A549 (cell line): ENCODE data around the gene SLC23A3. TPM values are rescaled to one million over a fixed set of nuclear protein-coding genes. Genes with fewer than 3 reads are reported as not detected.

Source experiments
- ATAC-seq, 2 experiments: fragments of 200-7000 bp in 1 of 2; fragments of >200 bp in 1 of 2; cut with Nextera tagmentation in 1 of 2; cut with Tn5 transposase in 1 of 2; 3 replicates each; pipeline versions ENCODE4 v1.8.0 to v1.9.1; 2018 to 2020; ENCODE audit warnings: mild to moderate bottlenecking in 1 of 2, moderate library complexity in 1 of 2
- CTCF ChIA-PET: fragments of 300-600 bp; sonication (Branson Sonifier 250); formaldehyde crosslinking; extraction: SDS; loops from one replicate; lab custom pipeline; 2021; ENCODE audit warnings: antibody characterized with exemption, inconsistent platforms; lab: Yijun Ruan, JAX
- POLR2A ChIA-PET: fragments of 350-600 bp; formaldehyde crosslinking; extraction: SDS; loops from one replicate; lab custom pipeline; 2021; ENCODE audit warnings: antibody characterized with exemption, inconsistent platforms; lab: Yijun Ruan, JAX
- DNase-seq, 2 experiments: peaks; one replicate each; pipeline versions ENCODE4 v3.0.0 to v3.0.0-alpha.2; 2011 to 2016; ENCODE audit warnings: low read depth in 1 of 2, low spot score in 1 of 2
- FAIRE-seq: peaks from 2 replicates; lab custom pipeline; 2011; peaks lifted over from hg19 to GRCh38; lab: Jason Lieb, UNC
- H3K27ac ChIP-seq, 2 experiments: fragments of >200 bp; sonication (Bioruptor Twin); formaldehyde crosslinking; 3 replicates each; pipeline ENCODE4 v1.5.1; 2016 to 2017
- H3K4me1 ChIP-seq: fragments of >200 bp; sonication (Bioruptor Twin); formaldehyde crosslinking; 3 replicates; pipeline ENCODE4 v1.6.1; 2016
- H3K4me2 ChIP-seq: fragments of >200 bp; sonication (Bioruptor Twin); formaldehyde crosslinking; 3 replicates; pipeline ENCODE4 v1.6.1; 2016
- H3K4me3 ChIP-seq: fragments of >200 bp; sonication (Bioruptor Twin); formaldehyde crosslinking; 3 replicates; pipeline ENCODE4 v1.5.1; 2016
- H3K9me3 ChIP-seq: fragments of >200 bp; sonication (Bioruptor Twin); formaldehyde crosslinking; 3 replicates; pipeline ENCODE4 v1.6.1; 2016
- BHLHE40 ChIP-seq: IDR thresholded peaks from 2 replicates; pipeline ENCODE4 v1.6.1; 2012; ENCODE audit warnings: low read depth, low read length, inconsistent platforms
- CBX2 ChIP-seq: fragments of 200-600 bp; sonication (generic); IDR thresholded peaks from 2 replicates; pipeline ENCODE4 v1.6.1; 2016; ENCODE audit warnings: low read depth, mild to moderate bottlenecking, borderline replicate concordance
- CHD2 ChIP-seq: fragments of 150-350 bp; IDR thresholded peaks from 2 replicates; pipeline ENCODE4 v1.6.1; 2014; ENCODE audit warnings: low read length; ENCODE audit not compliant: partially characterized antibody
- EHF ChIP-seq: fragments of 250-450 bp; sonication (Bioruptor Pico); IDR thresholded peaks from 2 replicates; pipeline ENCODE4 v1.5.0; 2020; ENCODE audit warnings: mild to moderate bottlenecking
- EHMT2 ChIP-seq: fragments of 200-600 bp; sonication (generic); IDR thresholded peaks from 2 replicates; pipeline ENCODE4 v1.6.1; 2016; ENCODE audit warnings: antibody characterized with exemption, low read depth, mild to moderate bottlenecking, moderate library complexity
- FOSB ChIP-seq: fragments of 250-450 bp; sonication (Bioruptor Pico); IDR thresholded peaks from 2 replicates; pipeline ENCODE4 v1.5.0; 2020; ENCODE audit warnings: mild to moderate bottlenecking, moderate library complexity
- FOXS1 ChIP-seq: fragments of 250-450 bp; sonication (Bioruptor Pico); IDR thresholded peaks from 2 replicates; pipeline ENCODE4 v1.5.0; 2020; ENCODE audit warnings: mild to moderate bottlenecking, moderate library complexity
- HOXB13 ChIP-seq: fragments of 250-450 bp; sonication (Bioruptor Pico); IDR thresholded peaks from 2 replicates; pipeline ENCODE4 v1.5.0; 2020; ENCODE audit warnings: low read depth, mild to moderate bottlenecking, moderate library complexity
- JUN ChIP-seq, 2 experiments: fragments of >200 bp; sonication (Bioruptor Twin); formaldehyde crosslinking; IDR thresholded peaks; 2 replicates in 1 of 2; 3 replicates in 1 of 2; pipeline ENCODE4 v1.6.1; 2016 to 2017
- JUNB ChIP-seq: fragments of >200 bp; sonication (Bioruptor Twin); formaldehyde crosslinking; IDR thresholded peaks from 2 replicates; pipeline ENCODE4 v1.6.1; 2016
- NFE2L2 ChIP-seq: fragments of 150-350 bp; conservative IDR thresholded peaks from 2 replicates; pipeline ENCODE4 v1.6.1; 2014; ENCODE audit warnings: low read length
- NPAS2 ChIP-seq: fragments of 250-450 bp; sonication (Bioruptor Pico); IDR thresholded peaks from 2 replicates; pipeline ENCODE4 v1.8.0; 2022; ENCODE audit warnings: mild to moderate bottlenecking, moderate library complexity, borderline replicate concordance
- PHF8 ChIP-seq: fragments of 200-600 bp; sonication (generic); IDR thresholded peaks from 2 replicates; pipeline ENCODE4 v1.6.1; 2016; ENCODE audit warnings: low read depth, mild to moderate bottlenecking, antibody characterized with exemption, moderate library complexity, borderline replicate concordance
- POLR2A ChIP-seq: IDR thresholded peaks from 2 replicates; pipeline ENCODE4 v1.6.1; 2012; ENCODE audit warnings: mild to moderate bottlenecking, low read length
- POLR2AphosphoS2 ChIP-seq: conservative IDR thresholded peaks from 2 replicates; pipeline ENCODE4 v1.6.1; 2012; ENCODE audit warnings: low read length, improper control_type of control experiment, inconsistent platforms
- RARB ChIP-seq: fragments of 250-450 bp; sonication (Bioruptor Pico); IDR thresholded peaks from 2 replicates; pipeline ENCODE4 v1.8.0; 2021; ENCODE audit warnings: mild to moderate bottlenecking, moderate library complexity
- RFX5 ChIP-seq: fragments of 450-650 bp; IDR thresholded peaks from 2 replicates; pipeline ENCODE4 v1.7.1; 2014; ENCODE audit warnings: antibody characterized with exemption, mild to moderate bottlenecking, moderate library complexity
- SMC3 ChIP-seq: fragments of >200 bp; sonication (Bioruptor Twin); formaldehyde crosslinking; IDR thresholded peaks from 3 replicates; pipeline ENCODE4 v1.6.1; 2018; ENCODE audit warnings: inconsistent platforms
- SREBF2 ChIP-seq: fragments of 450-650 bp; IDR thresholded peaks from 2 replicates; pipeline ENCODE4 v1.6.1; 2014; ENCODE audit warnings: mild to moderate bottlenecking, moderate library complexity
- TFCP2L1 ChIP-seq: fragments of 250-450 bp; sonication (Bioruptor Pico); IDR thresholded peaks from 2 replicates; pipeline ENCODE4 v1.5.0; 2021; ENCODE audit warnings: mild to moderate bottlenecking
- TP53 ChIP-seq: fragments of 250-450 bp; sonication (Bioruptor Pico); IDR thresholded peaks from 2 replicates; pipeline ENCODE4 v1.5.0; 2021; ENCODE audit warnings: mild to moderate bottlenecking, moderate library complexity
- ZFP36 ChIP-seq: fragments of 450-650 bp; IDR thresholded peaks from 2 replicates; pipeline ENCODE4 v1.6.1; 2014; ENCODE audit warnings: borderline replicate concordance; ENCODE audit not compliant: partially characterized antibody
- ZNF302 ChIP-seq: fragments of 250-450 bp; sonication (Bioruptor Pico); IDR thresholded peaks from 2 replicates; pipeline ENCODE4 v1.9.0; 2021; ENCODE audit warnings: inconsistent platforms, mild to moderate bottlenecking, moderate library complexity
- WGBS: methylation state at CpG from one replicate; pipeline ENCODE4 v1.1.6; 2017; ENCODE audit errors: missing lambda C conversion rate; 5-methylcytosine and 5-hydroxymethylcytosine counted together
- polyA plus RNA-seq, 4 experiments: library from polyadenylated mRNA; depleted of rRNA in 3 of 4; stranded (reverse); fragments of >200 nt; fragmentation: RNase III in 1 of 4; extraction: RNeasy Plus Mini Kit Qiagen cat#74134 plus additional on column Dnase treatment in 1 of 4; gene quantifications; 2 replicates in 3 of 4; 3 replicates in 1 of 4; pipeline ENCODE4 v1.2.3, GENCODE V29; 2011 to 2017
- TF ChIP-seq, protein P1 (sequence below): IDR thresholded peaks from 2 replicates; pipeline ENCODE4 v1.6.1; 2012
- TF ChIP-seq, protein P2 (sequence below): fragments of 200-600 bp; sonication (generic); IDR thresholded peaks from 2 replicates; pipeline ENCODE4 v1.6.1; 2016; ENCODE audit warnings: antibody characterized with exemption, mild to moderate bottlenecking, moderate library complexity
- TF ChIP-seq, protein P3 (sequence below): fragments of >200 bp; sonication (Bioruptor Twin); formaldehyde crosslinking; IDR thresholded peaks from 2 replicates; pipeline ENCODE4 v1.6.1; 2016
- TF ChIP-seq, protein P4 (sequence below): fragments of 250-450 bp; sonication (Bioruptor Pico); IDR thresholded peaks from 2 replicates; pipeline ENCODE4 v1.5.0; 2021; ENCODE audit warnings: mild to moderate bottlenecking, moderate library complexity, borderline replicate concordance
- TF ChIP-seq, protein P5 (sequence below): fragments of >200 bp; sonication (Bioruptor Twin); formaldehyde crosslinking; IDR thresholded peaks from 3 replicates; pipeline ENCODE4 v1.6.1; 2016

Gene SLC23A3
- polyA plus RNA-seq, 2 of the 4 experiments (the other 2 are of a cell fraction), result 0.39 to 0.90 TPM

DNA sequence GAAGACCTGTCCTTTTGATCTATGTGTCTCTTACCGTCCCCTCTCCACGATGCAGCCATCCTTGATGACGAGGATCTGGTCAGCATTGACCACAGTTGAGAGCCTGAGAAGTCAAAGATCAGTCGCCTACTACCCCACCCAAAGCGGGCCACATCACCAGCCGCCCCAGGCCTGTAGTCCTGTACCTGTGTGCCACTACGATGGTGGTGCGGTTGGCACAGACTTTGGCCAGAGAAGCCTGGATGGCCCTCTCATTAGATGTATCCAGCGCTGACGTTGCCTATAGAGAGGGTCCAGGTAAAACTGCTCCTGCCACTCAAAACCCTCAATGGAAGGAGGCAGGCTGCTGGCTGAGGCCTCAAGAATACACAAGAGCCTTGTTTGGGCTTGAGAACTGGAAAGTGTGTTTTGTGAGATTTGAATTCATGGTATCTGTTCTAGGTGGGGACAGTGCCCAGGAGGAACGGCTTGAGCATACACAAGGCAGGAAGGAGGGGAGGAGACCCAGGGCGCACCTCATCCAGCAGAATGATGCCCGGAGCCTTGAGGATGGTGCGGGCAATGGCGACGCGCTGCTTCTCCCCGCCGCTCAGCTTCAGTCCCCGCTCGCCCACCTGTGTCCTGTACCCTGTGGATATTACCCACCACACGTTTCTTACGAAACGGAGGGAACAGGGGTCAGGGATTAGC lies 40.5 kb upstream of the SLC23A3 start:
- TF ChIP-seq EHMT2, result no peak
- TF ChIP-seq ZFP36, result no peak
- no peak for TF ChIP-seq JUN (IDR thresholded peaks at IDR 0.05)
- TF ChIP-seq JUNB, result no peak
- TF ChIP-seq FOXS1 (CRISPR knock-in tag), result no peak
- TF ChIP-seq, protein P1, sequence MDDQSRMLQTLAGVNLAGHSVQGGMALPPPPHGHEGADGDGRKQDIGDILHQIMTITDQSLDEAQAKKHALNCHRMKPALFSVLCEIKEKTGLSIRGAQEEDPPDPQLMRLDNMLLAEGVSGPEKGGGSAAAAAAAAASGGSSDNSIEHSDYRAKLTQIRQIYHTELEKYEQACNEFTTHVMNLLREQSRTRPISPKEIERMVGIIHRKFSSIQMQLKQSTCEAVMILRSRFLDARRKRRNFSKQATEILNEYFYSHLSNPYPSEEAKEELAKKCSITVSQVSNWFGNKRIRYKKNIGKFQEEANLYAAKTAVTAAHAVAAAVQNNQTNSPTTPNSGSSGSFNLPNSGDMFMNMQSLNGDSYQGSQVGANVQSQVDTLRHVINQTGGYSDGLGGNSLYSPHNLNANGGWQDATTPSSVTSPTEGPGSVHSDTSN, result no peak
- no peak for TF ChIP-seq POLR2AphosphoS2
- TF ChIP-seq SREBF2, result no peak
- TF ChIP-seq CHD2, result no peak
- no peak for TF ChIP-seq EHF (CRISPR knock-in tag)
- no peak for TF ChIP-seq NFE2L2
- TF ChIP-seq TP53 (CRISPR knock-in tag), result no peak
- TF ChIP-seq, protein P2, sequence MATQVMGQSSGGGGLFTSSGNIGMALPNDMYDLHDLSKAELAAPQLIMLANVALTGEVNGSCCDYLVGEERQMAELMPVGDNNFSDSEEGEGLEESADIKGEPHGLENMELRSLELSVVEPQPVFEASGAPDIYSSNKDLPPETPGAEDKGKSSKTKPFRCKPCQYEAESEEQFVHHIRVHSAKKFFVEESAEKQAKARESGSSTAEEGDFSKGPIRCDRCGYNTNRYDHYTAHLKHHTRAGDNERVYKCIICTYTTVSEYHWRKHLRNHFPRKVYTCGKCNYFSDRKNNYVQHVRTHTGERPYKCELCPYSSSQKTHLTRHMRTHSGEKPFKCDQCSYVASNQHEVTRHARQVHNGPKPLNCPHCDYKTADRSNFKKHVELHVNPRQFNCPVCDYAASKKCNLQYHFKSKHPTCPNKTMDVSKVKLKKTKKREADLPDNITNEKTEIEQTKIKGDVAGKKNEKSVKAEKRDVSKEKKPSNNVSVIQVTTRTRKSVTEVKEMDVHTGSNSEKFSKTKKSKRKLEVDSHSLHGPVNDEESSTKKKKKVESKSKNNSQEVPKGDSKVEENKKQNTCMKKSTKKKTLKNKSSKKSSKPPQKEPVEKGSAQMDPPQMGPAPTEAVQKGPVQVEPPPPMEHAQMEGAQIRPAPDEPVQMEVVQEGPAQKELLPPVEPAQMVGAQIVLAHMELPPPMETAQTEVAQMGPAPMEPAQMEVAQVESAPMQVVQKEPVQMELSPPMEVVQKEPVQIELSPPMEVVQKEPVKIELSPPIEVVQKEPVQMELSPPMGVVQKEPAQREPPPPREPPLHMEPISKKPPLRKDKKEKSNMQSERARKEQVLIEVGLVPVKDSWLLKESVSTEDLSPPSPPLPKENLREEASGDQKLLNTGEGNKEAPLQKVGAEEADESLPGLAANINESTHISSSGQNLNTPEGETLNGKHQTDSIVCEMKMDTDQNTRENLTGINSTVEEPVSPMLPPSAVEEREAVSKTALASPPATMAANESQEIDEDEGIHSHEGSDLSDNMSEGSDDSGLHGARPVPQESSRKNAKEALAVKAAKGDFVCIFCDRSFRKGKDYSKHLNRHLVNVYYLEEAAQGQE, result no peak
- ATAC-seq (no peak), DNase-seq (no peak), FAIRE-seq (no peak)
- no peaks in the 10 kb centered on the region for H3K9me3 ChIP-seq
- CTCF ChIA-PET, result interaction anchor here (0.9 to 8.6 kb wide), 5 partner anchors 39 to 208 kb away, joined by 3 to 56 read pairs (median 5); no protein-coding TSS in a partner anchor
- no peak overlapping the region for H3K4me3 ChIP-seq
- H3K4me2 ChIP-seq, result no peak overlapping the region
- 94% methylated on average over 24 of the region's 24 CpGs for WGBS
- H3K27ac ChIP-seq, result no peak overlapping the region
- POLR2A ChIA-PET, result no interaction called here
- peaks cover 17% of the 10 kb centered on the region for H3K4me1 ChIP-seq

DNA sequence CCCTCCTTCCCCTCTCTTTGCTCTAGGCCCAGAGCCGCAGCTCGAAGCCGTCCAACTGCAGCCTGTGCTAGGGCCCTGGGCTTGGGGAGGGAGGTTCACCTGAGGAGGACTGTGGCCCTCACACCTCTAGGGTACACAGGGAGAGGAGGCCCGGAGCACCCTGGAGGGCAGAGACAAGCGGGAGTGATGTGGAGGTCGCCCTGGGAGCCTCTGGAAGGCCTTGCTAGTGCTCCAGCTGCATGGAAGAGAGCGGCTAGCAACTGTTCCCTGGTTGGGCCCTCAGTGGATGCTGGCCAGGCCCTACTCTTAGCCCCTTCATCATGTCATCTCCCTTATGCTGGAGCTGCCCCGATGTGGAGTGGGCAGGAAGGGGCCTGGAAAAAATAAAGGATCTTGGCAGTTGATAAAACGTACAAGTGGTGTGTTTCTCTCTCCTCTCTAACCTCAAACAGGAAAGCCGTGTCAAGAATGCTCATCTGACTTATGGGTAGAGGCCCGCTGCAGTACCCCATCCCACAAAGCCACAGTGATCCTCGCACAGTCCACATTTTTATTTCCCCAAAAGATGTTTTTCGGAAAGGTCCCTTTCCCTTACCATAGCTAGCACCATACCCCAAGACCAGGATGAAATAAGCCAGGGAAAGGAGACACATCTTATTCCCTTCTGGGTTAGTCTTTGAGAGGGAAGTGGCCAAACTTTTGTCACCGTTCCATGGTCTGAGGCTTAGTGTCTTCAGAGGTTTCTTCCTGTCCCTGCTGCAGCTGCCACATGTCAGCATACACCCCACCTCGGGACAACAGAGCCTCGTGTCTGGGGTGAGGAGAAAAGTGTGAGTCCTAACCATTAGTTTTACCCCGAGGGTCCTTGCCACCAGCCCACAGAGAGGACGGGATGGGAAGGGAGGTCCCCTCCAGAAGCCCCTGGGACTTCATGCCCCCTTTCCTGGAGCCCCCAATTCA lies 39.7 kb upstream of the SLC23A3 start:
- no peak overlapping the region for H3K4me2 ChIP-seq
- no peak overlapping the region for H3K4me3 ChIP-seq
- ATAC-seq (no peak), DNase-seq (no peak), FAIRE-seq (no peak)
- 92% methylated on average over 18 of the region's 18 CpGs for WGBS
- ChIA-PET CTCF (interaction anchor here (0.9 to 8.6 kb wide), 7 partner anchors 7 to 207 kb away, joined by 3 to 56 read pairs (median 7); no protein-coding TSS in a partner anchor), POLR2A (interaction anchor here (1.2 to 3.9 kb wide), 2 partner anchors 9 to 33 kb away, joined by 4 to 25 read pairs; partner anchors contain the start of genes ABCB6 and CNPPD1)
- peaks cover 3% of the 10 kb centered on the region; the same call in 1 of the 3 replicates for H3K9me3 ChIP-seq
- H3K4me1 ChIP-seq, result peaks cover 16% of the 10 kb centered on the region
- H3K27ac ChIP-seq, result no peak overlapping the region
- TF ChIP-seq ZNF302 (no peak), HOXB13 (CRISPR knock-in tag) (no peak), POLR2A (no peak), NPAS2 (CRISPR knock-in tag) (no peak), CBX2 (no peak), TFCP2L1 (CRISPR knock-in tag) (no peak), BHLHE40 (no peak), FOSB (CRISPR knock-in tag) (no peak), RFX5 (no peak), SMC3 (no peak), EHMT2 (no peak), PHF8 (no peak), RARB (CRISPR knock-in tag) (no peak)
- TF ChIP-seq, protein P3, sequence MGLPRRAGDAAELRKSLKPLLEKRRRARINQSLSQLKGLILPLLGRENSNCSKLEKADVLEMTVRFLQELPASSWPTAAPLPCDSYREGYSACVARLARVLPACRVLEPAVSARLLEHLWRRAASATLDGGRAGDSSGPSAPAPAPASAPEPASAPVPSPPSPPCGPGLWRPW, result no peak
- TF ChIP-seq, protein P4, sequence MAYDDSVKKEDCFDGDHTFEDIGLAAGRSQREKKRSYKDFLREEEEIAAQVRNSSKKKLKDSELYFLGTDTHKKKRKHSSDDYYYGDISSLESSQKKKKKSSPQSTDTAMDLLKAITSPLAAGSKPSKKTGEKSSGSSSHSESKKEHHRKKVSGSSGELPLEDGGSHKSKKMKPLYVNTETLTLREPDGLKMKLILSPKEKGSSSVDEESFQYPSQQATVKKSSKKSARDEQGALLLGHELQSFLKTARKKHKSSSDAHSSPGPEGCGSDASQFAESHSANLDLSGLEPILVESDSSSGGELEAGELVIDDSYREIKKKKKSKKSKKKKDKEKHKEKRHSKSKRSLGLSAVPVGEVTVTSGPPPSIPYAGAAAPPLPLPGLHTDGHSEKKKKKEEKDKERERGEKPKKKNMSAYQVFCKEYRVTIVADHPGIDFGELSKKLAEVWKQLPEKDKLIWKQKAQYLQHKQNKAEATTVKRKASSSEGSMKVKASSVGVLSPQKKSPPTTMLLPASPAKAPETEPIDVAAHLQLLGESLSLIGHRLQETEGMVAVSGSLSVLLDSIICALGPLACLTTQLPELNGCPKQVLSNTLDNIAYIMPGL (CRISPR knock-in tag), result no peak
- TF ChIP-seq, protein P5, sequence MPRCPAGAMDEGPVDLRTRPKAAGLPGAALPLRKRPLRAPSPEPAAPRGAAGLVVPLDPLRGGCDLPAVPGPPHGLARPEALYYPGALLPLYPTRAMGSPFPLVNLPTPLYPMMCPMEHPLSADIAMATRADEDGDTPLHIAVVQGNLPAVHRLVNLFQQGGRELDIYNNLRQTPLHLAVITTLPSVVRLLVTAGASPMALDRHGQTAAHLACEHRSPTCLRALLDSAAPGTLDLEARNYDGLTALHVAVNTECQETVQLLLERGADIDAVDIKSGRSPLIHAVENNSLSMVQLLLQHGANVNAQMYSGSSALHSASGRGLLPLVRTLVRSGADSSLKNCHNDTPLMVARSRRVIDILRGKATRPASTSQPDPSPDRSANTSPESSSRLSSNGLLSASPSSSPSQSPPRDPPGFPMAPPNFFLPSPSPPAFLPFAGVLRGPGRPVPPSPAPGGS, result no peak
